ENCODE data around the gene PSMA6.
"Not testable (repeated sequence)": the region's sequence is repeated elsewhere in the genome, so short reads cannot be mapped to it uniquely, and the experiment has no call there.

Gene PSMA6

DNA sequence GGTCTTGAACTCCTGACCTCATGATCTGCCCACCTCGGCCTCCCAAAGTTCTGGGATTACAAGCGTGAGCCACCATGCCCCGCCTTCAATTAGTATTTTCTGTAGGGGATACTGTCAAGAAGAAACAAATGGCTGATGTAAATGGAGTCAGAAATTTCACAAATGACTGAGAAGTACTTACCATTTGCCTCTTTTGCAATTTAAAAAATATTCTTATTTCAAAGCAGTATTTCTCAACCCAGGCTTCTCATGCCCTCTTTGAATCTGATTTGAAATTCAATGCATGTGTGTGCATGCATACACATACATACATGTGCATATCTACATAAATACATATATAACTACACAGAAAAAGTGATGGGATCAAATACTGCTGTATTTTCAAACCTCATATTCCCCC, 4.4 kb downstream of the PSMA6 start:
- Mint-ChIP-seq H3K36me3 (peaks cover 5% of the 10 kb centered on the region), H3K27me3 (no peaks in the 10 kb centered on the region), H3K27ac (no peak overlapping the region), H3K4me1 (peaks cover 58% of the 10 kb centered on the region), H3K9me3 (no peaks in the 10 kb centered on the region), H3K4me3 (no peak overlapping the region)
- no peak for ATAC-seq

DNA sequence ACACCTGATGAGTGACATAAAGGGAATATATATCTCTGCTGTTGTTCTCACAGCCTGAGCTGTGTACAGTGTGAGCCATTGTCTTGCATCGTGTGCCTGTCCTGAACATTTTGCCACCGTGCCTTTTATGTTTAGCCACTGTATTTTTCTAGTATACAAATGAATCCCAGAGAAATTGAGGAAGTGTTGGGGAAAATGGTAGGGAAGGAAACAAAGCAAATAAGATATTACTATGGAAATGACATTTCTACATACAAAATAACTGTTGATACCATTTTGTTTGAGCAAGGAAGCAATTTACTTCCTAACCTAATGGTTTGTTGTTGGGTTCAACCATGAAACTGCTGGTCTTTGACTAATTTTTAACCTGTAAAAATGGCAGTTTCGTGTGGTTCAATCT, 5.5 kb downstream of the PSMA6 start:
- H3K4me3 Mint-ChIP-seq: no peak overlapping the region
- H3K27me3 Mint-ChIP-seq: no peaks in the 10 kb centered on the region
- no peak for ATAC-seq
- H3K4me1 Mint-ChIP-seq: peaks cover 67% of the 10 kb centered on the region
- no peak overlapping the region for H3K27ac Mint-ChIP-seq
- H3K36me3 Mint-ChIP-seq: peaks cover 10% of the 10 kb centered on the region
- no peaks in the 10 kb centered on the region for H3K9me3 Mint-ChIP-seq

DNA sequence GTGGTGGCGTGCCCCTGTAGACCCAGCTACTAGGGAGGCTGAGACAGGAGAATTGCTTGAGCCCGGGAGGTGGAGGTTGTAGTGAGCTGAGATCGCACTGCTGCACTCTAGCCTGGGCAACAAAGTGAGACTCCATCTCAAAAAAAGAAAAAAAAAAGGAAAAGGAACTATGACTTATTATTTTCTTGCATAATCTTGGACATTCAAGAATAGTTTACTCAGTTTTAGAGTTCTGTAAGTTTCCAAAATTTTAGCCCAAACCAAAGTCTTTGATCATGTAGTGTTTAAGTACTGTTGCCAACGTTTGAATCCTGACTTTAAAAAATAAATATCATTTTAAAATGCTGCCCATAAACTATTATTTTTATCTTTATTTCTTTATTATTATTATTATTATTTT, 6.2 kb downstream of the PSMA6 start:
- no peak for ATAC-seq
- Mint-ChIP-seq H3K9me3 (no peaks in the 10 kb centered on the region), H3K4me3 (no peak overlapping the region), H3K27me3 (no peaks in the 10 kb centered on the region), H3K27ac (no peak overlapping the region), H3K36me3 (peaks cover 17% of the 10 kb centered on the region), H3K4me1 (peaks cover 67% of the 10 kb centered on the region)

DNA sequence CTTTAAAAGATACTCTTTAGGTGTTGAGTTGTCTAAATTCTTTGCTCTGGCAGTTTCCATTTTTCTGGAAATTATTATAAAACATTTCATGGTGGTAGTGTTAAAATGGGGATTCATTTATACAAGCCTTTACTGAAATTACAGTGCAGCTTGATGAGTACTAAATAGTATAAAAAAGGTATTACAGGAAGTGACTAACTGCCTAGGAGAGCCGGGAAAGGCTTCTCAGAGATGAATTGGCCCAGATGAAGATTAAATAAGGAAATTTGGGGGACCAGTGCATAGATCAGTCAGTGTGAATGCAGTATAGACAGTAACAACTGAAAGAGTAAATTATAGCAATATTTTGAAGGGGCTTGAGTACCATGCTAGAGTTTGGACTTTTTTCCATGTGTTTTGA, 7.5 kb downstream of the PSMA6 start:
- ATAC-seq: no peak
- no peaks in the 10 kb centered on the region for H3K9me3 Mint-ChIP-seq
- no peak overlapping the region for H3K4me3 Mint-ChIP-seq
- no peaks in the 10 kb centered on the region for H3K27me3 Mint-ChIP-seq
- H3K4me1 Mint-ChIP-seq: peaks cover 59% of the 10 kb centered on the region
- peak overlapping the region; percentile 43 for H3K27ac Mint-ChIP-seq
- peaks cover 20% of the 10 kb centered on the region for H3K36me3 Mint-ChIP-seq

DNA sequence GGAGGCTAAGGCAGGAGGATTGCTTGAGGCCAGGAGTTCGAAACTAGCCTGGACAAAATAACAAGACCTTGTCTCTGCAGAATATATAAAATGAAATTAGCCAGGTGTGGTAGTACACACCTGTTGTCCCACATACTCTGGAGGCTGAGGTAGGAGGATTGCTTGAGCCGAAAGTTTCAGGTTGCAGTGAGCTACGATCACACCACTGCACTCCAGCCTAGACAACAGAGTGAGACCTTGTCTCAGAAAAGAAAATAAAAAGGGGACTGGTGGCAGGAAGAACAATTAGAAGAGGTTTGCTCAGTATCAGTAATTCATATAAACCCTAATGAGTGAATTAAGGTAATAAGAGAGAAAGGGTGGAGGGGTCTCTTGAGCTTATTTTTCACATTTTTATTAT, 8.0 kb downstream of the PSMA6 start:
- Mint-ChIP-seq H3K4me1 (peaks cover 56% of the 10 kb centered on the region), H3K9me3 (no peaks in the 10 kb centered on the region), H3K27me3 (no peaks in the 10 kb centered on the region), H3K36me3 (peaks cover 20% of the 10 kb centered on the region), H3K27ac (peak overlapping the region; percentile 43), H3K4me3 (no peak overlapping the region)
- ATAC-seq: no peak

DNA sequence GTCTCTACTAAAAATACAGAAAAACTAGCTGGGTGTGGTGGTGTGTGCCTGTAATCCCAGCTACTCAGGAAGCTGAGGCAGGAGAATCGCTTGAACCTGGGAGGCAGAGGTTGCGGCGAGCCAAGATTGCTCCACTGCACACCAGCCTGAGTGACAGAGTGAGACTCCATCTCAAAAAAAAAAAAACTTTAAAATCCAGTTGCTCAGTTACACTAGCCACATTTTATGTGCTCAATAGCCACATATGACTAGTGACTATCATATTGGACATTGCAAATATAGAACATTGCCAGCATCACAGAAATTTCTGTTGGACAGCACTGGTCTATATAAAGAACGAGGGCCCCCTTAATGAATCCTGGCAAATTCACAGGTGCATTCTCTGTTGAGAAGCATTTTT, 9.2 kb downstream of the PSMA6 start:
- H3K4me3 Mint-ChIP-seq: not testable (repeated sequence)
- Mint-ChIP-seq H3K4me1 (peaks cover 49% of the 10 kb centered on the region), H3K27ac (peak overlapping the region; percentile 43)

DNA sequence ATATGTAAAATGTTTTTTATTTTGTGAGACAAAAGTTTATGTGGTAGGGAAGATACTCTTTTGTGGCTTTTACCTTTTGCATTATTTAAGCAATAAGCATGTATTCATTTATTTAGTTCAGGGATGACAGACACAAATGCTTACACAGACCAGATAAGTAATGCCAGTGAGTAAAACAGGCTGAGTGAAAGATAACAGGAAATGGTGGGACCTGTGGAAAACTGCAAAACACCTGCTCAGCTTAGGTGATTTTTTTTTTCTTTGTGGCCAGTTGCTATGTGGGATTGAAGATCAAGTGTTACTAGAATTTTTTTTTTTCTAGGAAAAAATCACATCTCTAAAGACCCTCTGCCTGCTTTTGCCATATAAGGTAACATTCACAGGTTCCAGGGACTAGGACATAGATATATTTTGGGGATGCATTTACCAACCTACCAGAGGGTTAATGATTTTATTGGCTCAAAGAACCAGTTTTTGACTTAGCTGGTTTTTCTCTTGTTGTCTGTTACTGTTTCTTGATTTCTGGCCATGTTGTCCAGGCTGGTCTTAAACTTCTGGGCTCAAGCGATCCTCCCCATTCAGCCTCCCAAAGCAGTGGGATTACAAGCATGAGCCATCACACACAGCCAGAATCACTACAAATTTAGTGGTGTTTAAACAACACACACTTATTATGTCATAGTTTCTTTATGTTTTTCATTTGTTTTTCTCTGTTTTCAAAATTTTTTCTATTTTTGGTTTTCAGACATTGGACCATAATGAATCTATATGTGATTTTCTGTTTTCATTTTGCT, 9.8 kb downstream of the PSMA6 start:
- H3K36me3 Mint-ChIP-seq: peaks cover 20% of the 10 kb centered on the region
- peaks cover 49% of the 10 kb centered on the region for H3K4me1 Mint-ChIP-seq
- H3K9me3 Mint-ChIP-seq: no peaks in the 10 kb centered on the region
- peak overlapping the region; percentile 11 for H3K27ac Mint-ChIP-seq
- H3K4me3 Mint-ChIP-seq: no peak overlapping the region
- ATAC-seq: no peak
- H3K27me3 Mint-ChIP-seq: no peaks in the 10 kb centered on the region

More for the DNA sequence above, 9.2 kb downstream of the PSMA6 start:
- not testable (repeated sequence) for ATAC-seq, H3K9me3 Mint-ChIP-seq, H3K27me3 Mint-ChIP-seq
- peaks cover 20% of the 10 kb centered on the region for H3K36me3 Mint-ChIP-seq

DNA sequence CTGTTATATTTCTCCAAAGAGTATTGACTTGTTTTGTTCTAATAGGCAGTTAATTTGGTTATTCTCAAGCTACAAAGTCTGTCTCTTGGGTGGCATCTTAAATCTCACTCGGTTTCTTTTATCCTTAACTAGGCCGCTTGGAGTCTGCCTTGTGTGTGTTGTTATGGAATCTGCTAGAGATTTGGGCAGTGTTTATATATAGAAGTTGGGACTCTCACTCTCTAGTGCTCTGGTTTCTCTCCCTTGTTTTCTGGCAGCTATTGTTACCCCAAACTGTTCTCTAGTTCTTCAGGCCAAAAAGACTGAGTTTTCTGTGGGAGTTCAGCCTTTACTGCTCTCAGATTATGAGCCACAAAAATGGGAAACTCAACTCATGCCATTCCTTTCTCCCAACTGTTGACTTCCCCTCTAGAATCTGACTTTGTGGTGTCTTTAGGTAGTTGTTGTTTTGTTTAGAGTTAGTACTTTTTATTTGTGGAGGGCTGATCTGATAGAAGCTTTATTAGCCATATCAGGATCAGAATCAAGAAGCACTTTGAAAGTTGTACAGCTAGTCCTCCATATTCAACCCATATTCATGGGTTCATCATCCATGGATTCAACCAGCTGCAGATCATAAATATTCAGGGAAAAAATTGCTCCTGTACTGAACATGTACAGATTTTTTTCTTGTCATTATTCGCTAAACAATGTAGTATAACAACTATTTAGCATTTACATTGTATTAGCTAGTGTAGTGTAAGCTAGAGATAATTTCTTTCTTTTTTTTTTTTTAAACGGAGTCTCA, 11.2 kb downstream of the PSMA6 start:
- Mint-ChIP-seq H3K27ac (peak overlapping the region; percentile 11), H3K4me1 (peaks cover 43% of the 10 kb centered on the region), H3K4me3 (no peak overlapping the region), H3K27me3 (no peaks in the 10 kb centered on the region), H3K36me3 (peaks cover 27% of the 10 kb centered on the region), H3K9me3 (no peaks in the 10 kb centered on the region)
- no peak for ATAC-seq

DNA sequence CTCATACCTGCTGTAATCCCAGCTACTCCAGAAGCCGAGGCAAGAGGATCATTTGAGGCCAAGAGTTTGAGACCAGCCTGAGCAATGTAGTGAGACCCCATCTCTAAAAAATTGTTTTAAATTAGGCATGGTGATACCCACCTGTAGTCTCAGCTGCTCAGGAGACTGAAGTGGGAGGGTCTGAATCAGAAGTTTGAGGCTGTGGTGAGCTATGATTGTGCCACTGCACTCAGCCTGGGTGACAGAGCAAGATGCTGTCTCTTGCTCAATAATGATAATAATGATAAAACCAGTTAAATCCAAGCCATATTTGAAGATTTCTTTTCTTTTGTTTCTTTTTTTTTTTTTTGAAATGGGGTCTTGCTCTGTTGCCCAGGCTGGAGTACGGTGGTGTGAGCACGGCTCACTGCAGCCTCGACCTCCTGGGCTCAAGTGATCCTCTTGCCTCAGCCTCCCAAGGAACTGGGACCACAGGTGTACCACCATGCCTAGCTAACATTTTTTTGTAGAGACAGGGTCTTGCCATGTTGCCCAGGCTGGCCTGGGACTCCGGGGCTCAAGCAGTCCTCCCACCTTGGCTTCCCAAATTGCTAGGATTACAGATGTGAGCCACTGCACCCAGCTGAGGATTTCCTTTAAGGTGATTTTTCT, 12.8 kb downstream of the PSMA6 start:
- H3K27me3 Mint-ChIP-seq: no peaks in the 10 kb centered on the region
- no peak overlapping the region for H3K27ac Mint-ChIP-seq
- no peak overlapping the region for H3K4me3 Mint-ChIP-seq
- H3K9me3 Mint-ChIP-seq: no peaks in the 10 kb centered on the region
- no peak for ATAC-seq
- H3K36me3 Mint-ChIP-seq: peaks cover 29% of the 10 kb centered on the region
- H3K4me1 Mint-ChIP-seq: peaks cover 38% of the 10 kb centered on the region

DNA sequence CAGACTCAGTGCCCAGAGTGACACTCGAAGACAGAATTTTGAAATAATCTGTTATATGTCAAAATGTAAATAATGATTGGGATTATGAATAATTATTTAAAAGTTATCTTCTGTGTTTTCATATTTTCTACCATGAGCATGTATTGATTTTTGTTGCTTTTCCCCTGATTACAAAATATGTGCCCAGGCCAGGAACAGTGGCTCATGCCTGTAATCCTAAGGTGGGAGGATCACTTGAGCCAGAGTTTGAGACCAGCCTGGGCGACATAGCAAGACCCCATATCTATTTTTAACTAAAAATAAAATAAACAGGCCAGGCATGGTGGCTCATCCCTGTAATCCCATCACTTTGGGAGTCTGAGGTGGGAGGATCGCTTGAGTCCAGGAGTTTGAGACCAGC, 13.5 kb downstream of the PSMA6 start:
- no peak for ATAC-seq
- H3K27me3 Mint-ChIP-seq: no peaks in the 10 kb centered on the region
- no peak overlapping the region for H3K27ac Mint-ChIP-seq
- peaks cover 34% of the 10 kb centered on the region for H3K36me3 Mint-ChIP-seq
- H3K4me1 Mint-ChIP-seq: peaks cover 31% of the 10 kb centered on the region
- H3K4me3 Mint-ChIP-seq: no peak overlapping the region
- no peaks in the 10 kb centered on the region for H3K9me3 Mint-ChIP-seq

DNA sequence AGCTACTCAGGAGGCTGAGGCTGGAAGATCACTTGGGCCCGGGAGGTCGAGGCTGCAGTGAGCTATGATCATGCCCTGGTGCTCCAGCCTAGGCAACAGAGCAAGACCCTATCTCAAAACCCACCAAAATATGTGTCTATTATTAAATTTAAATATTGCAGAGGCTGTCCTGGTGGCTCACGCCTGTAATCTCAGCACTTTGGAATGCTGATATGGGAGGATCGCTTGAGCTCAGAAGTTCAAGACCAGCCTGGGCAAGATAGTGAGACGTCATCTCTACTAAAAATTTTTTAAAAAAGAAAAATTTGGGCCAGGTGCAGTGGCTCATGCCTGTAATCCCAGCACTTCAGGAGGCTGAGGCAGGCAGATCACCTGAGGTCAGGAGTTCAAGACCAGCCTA, 13.9 kb downstream of the PSMA6 start:
- Mint-ChIP-seq H3K27ac (no peak overlapping the region), H3K36me3 (peaks cover 32% of the 10 kb centered on the region), H3K27me3 (no peaks in the 10 kb centered on the region), H3K4me1 (peaks cover 26% of the 10 kb centered on the region), H3K9me3 (no peaks in the 10 kb centered on the region), H3K4me3 (no peak overlapping the region)
- ATAC-seq: no peak

DNA sequence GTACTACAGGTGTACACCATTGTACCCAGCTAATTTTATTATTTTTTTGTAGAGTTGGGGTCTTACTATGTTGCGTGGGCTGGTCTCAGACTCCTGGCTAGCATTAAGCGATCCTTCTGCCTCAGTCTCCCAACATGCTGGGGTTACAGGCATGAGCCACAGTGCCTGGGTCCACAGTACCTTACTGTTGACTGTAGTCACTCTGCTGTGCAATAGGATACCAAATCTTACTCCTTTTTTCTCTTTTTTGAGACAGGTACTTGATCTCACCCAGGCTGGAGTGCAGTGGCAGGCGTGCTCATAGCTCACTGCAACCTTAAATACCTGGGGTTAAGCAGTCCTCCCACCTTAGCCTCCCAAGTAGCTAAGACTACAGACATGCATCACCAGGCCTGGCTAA, 25.6 kb downstream of the PSMA6 start:
- no peak overlapping the region for H3K27ac Mint-ChIP-seq
- no peak for ATAC-seq
- H3K9me3 Mint-ChIP-seq: no peaks in the 10 kb centered on the region
- no peaks in the 10 kb centered on the region for H3K27me3 Mint-ChIP-seq
- peaks cover 29% of the 10 kb centered on the region for H3K36me3 Mint-ChIP-seq
- no peaks in the 10 kb centered on the region for H3K4me1 Mint-ChIP-seq
- H3K4me3 Mint-ChIP-seq: no peak overlapping the region

DNA sequence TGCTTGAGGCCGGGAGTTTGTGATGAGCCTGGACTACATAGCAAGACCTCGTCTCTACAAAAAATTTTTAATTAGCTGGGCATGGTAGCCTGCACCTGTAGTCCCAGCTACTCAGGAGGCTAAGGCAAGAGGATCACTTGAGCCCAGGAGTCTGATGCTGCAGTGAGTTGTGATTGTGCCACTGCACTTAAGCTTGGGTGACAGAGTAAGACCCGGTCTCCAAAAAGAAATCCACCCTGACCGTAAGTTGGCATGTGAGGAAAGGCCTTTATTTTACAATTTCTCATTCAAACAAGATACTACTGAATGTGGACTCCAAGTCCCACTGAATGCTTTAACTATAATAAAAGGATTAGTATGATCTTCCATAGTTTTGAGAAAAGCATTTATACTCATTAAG, 27.3 kb downstream of the PSMA6 start:
- Mint-ChIP-seq H3K4me1 (no peaks in the 10 kb centered on the region), H3K4me3 (no peak overlapping the region), H3K27ac (no peak overlapping the region), H3K27me3 (no peaks in the 10 kb centered on the region), H3K36me3 (peaks cover 26% of the 10 kb centered on the region), H3K9me3 (no peaks in the 10 kb centered on the region)
- no peak for ATAC-seq

DNA sequence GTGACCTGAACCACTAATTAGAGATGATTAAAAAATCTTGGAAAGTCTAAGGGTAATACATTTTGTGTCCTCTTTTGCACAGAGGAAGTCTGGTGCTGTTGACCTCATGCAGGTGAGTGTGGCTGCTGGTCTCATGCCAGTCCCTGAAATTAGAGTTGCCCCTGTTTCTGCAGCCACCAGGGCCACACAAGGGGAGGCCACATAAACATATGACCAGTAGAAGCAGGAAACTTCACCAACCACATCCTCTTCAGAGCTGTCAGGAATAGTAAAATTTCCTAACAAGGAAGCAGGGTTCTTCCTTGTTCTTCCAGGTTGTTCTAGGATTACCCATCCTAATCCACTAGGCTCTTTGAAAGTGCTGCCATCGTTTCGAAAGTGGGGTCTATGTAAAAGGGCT, 28.3 kb downstream of the PSMA6 start:
- Mint-ChIP-seq H3K4me1 (no peaks in the 10 kb centered on the region), H3K36me3 (peaks cover 18% of the 10 kb centered on the region), H3K27me3 (no peaks in the 10 kb centered on the region), H3K9me3 (no peaks in the 10 kb centered on the region), H3K4me3 (no peak overlapping the region), H3K27ac (no peak overlapping the region)
- ATAC-seq: no peak

DNA sequence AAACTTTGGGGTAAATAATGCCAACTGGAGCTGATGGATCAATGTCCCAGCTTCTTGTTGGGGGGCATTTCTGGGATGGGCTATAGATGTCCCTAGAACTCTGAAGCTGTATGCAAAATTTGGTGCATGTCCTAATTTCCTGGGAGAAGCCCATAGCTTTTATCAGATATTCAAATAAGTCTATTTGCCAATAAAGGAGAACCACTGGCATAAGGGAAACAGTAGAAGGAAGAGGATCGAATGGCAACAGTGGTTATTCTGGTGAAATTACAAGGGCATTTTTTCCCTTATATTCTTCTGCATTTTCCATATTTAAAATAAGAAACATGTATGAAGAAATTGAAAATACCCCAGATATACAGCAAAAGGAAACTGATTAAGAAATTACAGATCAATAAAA, 34.2 kb downstream of the PSMA6 start:
- H3K9me3 Mint-ChIP-seq: no peaks in the 10 kb centered on the region
- H3K36me3 Mint-ChIP-seq: no peaks in the 10 kb centered on the region
- H3K27ac Mint-ChIP-seq: no peak overlapping the region
- no peak overlapping the region for H3K4me3 Mint-ChIP-seq
- no peaks in the 10 kb centered on the region for H3K4me1 Mint-ChIP-seq
- no peaks in the 10 kb centered on the region for H3K27me3 Mint-ChIP-seq
- ATAC-seq: no peak
